ENCODE measurements around the gene CEP250.

The CEP250 gene

GRCh38 chr20:35559042-35559693, 103.8 kb downstream of the CEP250 start:
- DNase-seq (no peak), ATAC-seq (ENCODE audit: insufficient read depth, low read depth) (no peak)
- no peak overlapping the region for H3K4me2 ChIP-seq (ENCODE audit: insufficient read depth, low read length)
- H3K9me3 ChIP-seq (ENCODE audit: insufficient read depth, low read length, severe bottlenecking), result no peaks in the 10 kb centered on the region
- H3K9ac ChIP-seq (ENCODE audit: low read depth, low read length), result no peak overlapping the region
- no peaks in the 10 kb centered on the region for H3K27me3 ChIP-seq (ENCODE audit: insufficient read depth, low read length, poor library complexity)
- no peak overlapping the region for H3K27ac ChIP-seq (ENCODE audit: low read length)
- TF ChIP-seq CTCF (IDR thresholded peaks at IDR 0.05; ENCODE audit: borderline replicate concordance, extremely low read depth, low read length, poor library complexity, severe bottlenecking) (no peak), EZH2 (IDR thresholded peaks at IDR 0.05; ENCODE audit: borderline replicate concordance, low read depth, low read length, severe bottlenecking) (no peak)
- H3K79me2 ChIP-seq (ENCODE audit: insufficient read depth, low read length), result no peaks in the 10 kb centered on the region
- H2AFZ ChIP-seq (ENCODE audit: low read depth, low read length), result no peak overlapping the region
- H4K20me1 ChIP-seq (ENCODE audit: insufficient read depth, low read length), result 0 out of 2 replicates have a peak, but pooled peaks cover 4% of the 10 kb centered on the region
- H3K4me3 ChIP-seq (ENCODE audit: low read depth in 1 of 2, low read length in 2 of 2), result no peak overlapping the region
- H3K36me3 ChIP-seq (ENCODE audit: insufficient read depth, low read length), result peaks cover 40% of the 10 kb centered on the region
- no peaks in the 10 kb centered on the region for H3K4me1 ChIP-seq (ENCODE audit: insufficient read depth, low read length)

- TF ChIP-seq EZH2 (IDR thresholded peaks at IDR 0.05; ENCODE audit: borderline replicate concordance, low read depth, low read length, severe bottlenecking) (no peak), CTCF (IDR thresholded peaks at IDR 0.05; ENCODE audit: borderline replicate concordance, extremely low read depth, low read length, poor library complexity, severe bottlenecking) (no peak)
- no peak overlapping the region for H2AFZ ChIP-seq (ENCODE audit: low read depth, low read length)
- H3K4me2 ChIP-seq (ENCODE audit: insufficient read depth, low read length), result no peak overlapping the region
- H3K27ac ChIP-seq (ENCODE audit: low read length), result no peak overlapping the region
- H3K79me2 ChIP-seq (ENCODE audit: insufficient read depth, low read length), result no peaks in the 10 kb centered on the region
- H4K20me1 ChIP-seq (ENCODE audit: insufficient read depth, low read length), result 0 out of 2 replicates have a peak, but pooled peaks cover 4% of the 10 kb centered on the region
- ATAC-seq (ENCODE audit: insufficient read depth, low read depth), result no peak
- no peaks in the 10 kb centered on the region for H3K4me1 ChIP-seq (ENCODE audit: insufficient read depth, low read length)
- H3K36me3 ChIP-seq (ENCODE audit: insufficient read depth, low read length), result peaks cover 31% of the 10 kb centered on the region
- no peaks in the 10 kb centered on the region for H3K27me3 ChIP-seq (ENCODE audit: insufficient read depth, low read length, poor library complexity)
- H3K4me3 ChIP-seq (ENCODE audit: low read depth in 1 of 2, low read length in 2 of 2), result no peak overlapping the region
- DNase-seq, result no peak
- H3K9ac ChIP-seq (ENCODE audit: low read depth, low read length), result no peak overlapping the region
- no peaks in the 10 kb centered on the region for H3K9me3 ChIP-seq (ENCODE audit: insufficient read depth, low read length, severe bottlenecking)
Measured at GRCh38 chr20:35560105-35560511, 104.7 kb downstream of the CEP250 start.

GRCh38 chr20:35560541-35560940, 105.1 kb downstream of the CEP250 start:
- no peaks in the 10 kb centered on the region for H3K9me3 ChIP-seq (ENCODE audit: insufficient read depth, low read length, severe bottlenecking)
- ATAC-seq (ENCODE audit: insufficient read depth, low read depth) (no peak), DNase-seq (no peak)
- H3K27ac ChIP-seq (ENCODE audit: low read length), result no peak overlapping the region
- H4K20me1 ChIP-seq (ENCODE audit: insufficient read depth, low read length), result 0 out of 2 replicates have a peak, but pooled peaks cover 4% of the 10 kb centered on the region
- H3K36me3 ChIP-seq (ENCODE audit: insufficient read depth, low read length), result peaks cover 26% of the 10 kb centered on the region
- H3K79me2 ChIP-seq (ENCODE audit: insufficient read depth, low read length), result no peaks in the 10 kb centered on the region
- no peak overlapping the region for H3K9ac ChIP-seq (ENCODE audit: low read depth, low read length)
- H3K4me3 ChIP-seq (ENCODE audit: low read depth in 1 of 2, low read length in 2 of 2), result no peak overlapping the region
- H2AFZ ChIP-seq (ENCODE audit: low read depth, low read length), result no peak overlapping the region
- TF ChIP-seq EZH2 (IDR thresholded peaks at IDR 0.05; ENCODE audit: borderline replicate concordance, low read depth, low read length, severe bottlenecking) (no peak), CTCF (IDR thresholded peaks at IDR 0.05; ENCODE audit: borderline replicate concordance, extremely low read depth, low read length, poor library complexity, severe bottlenecking) (no peak)
- H3K27me3 ChIP-seq (ENCODE audit: insufficient read depth, low read length, poor library complexity), result no peaks in the 10 kb centered on the region
- H3K4me2 ChIP-seq (ENCODE audit: insufficient read depth, low read length), result no peak overlapping the region
- H3K4me1 ChIP-seq (ENCODE audit: insufficient read depth, low read length), result no peaks in the 10 kb centered on the region

Data from DND-41 (cell line).